Astrocyte (in vitro differentiated cells and primary cell): ENCODE results near the gene JAM3. TPM values are rescaled to one million over a fixed set of nuclear protein-coding genes. Genes with fewer than 3 reads are reported as not detected.
"Not testable (repeated sequence)": the region's sequence is repeated elsewhere in the genome, so short reads cannot be mapped to it uniquely, and the experiment has no call there.

Experiments used
- DNase-seq: peaks from one replicate; pipeline ENCODE4 v3.0.0-alpha.2; 2010; ENCODE audit warnings: low read depth
- FAIRE-seq: peaks from 2 replicates; lab custom pipeline; 2011; peaks lifted over from hg19 to GRCh38; lab: Jason Lieb, UNC
- H2AFZ ChIP-seq: 2 replicates; pipeline ENCODE4 v1.6.0; 2012; ENCODE audit warnings: low read depth, low read length, inconsistent platforms
- H3K27ac ChIP-seq: 2 replicates; pipeline ENCODE4 v1.5.1; 2011; ENCODE audit warnings: low read depth, low read length, inconsistent platforms
- H3K27me3 ChIP-seq: 2 replicates; pipeline ENCODE4 v1.6.0; 2011; ENCODE audit warnings: low read length, inconsistent platforms; ENCODE audit not compliant: insufficient read depth
- H3K36me3 ChIP-seq: 2 replicates; pipeline ENCODE4 v1.5.1; 2011; ENCODE audit warnings: low read length, inconsistent platforms; ENCODE audit not compliant: insufficient read depth
- H3K4me1 ChIP-seq: 2 replicates; pipeline ENCODE4 v1.5.1; 2011; ENCODE audit warnings: low read length, inconsistent platforms; ENCODE audit not compliant: insufficient read depth
- H3K4me2 ChIP-seq: 2 replicates; pipeline ENCODE4 v1.6.0; 2012; ENCODE audit warnings: low read length, inconsistent platforms
- H3K4me3 ChIP-seq: 2 replicates; pipeline ENCODE4 v1.5.1; 2011; ENCODE audit warnings: low read depth, mild to moderate bottlenecking, low read length, inconsistent platforms; ENCODE audit not compliant: insufficient read depth
- H3K79me2 ChIP-seq: 2 replicates; pipeline ENCODE4 v1.6.0; 2012; ENCODE audit warnings: mild to moderate bottlenecking, low read length, inconsistent platforms; ENCODE audit not compliant: insufficient read depth
- H3K9ac ChIP-seq: 2 replicates; pipeline ENCODE4 v1.6.0; 2012; ENCODE audit warnings: mild to moderate bottlenecking, low read length, inconsistent platforms
- H3K9me3 ChIP-seq: 2 replicates; pipeline ENCODE4 v1.5.1; 2012; ENCODE audit warnings: low read depth, mild to moderate bottlenecking, low read length, inconsistent platforms; ENCODE audit not compliant: insufficient read depth
- H4K20me1 ChIP-seq: 2 replicates; pipeline ENCODE4 v1.6.0; 2012; ENCODE audit warnings: low read length, inconsistent platforms; ENCODE audit not compliant: insufficient read depth
- H3K27ac Mint-ChIP-seq: one replicate; pipeline ENCODE4 v1.8.0; 2021; ENCODE audit warnings: mild to moderate bottlenecking, mixed read lengths; ENCODE audit not compliant: unreplicated experiment
- H3K27me3 Mint-ChIP-seq: one replicate; pipeline ENCODE4 v1.8.0; 2021; ENCODE audit warnings: low read depth, mixed read lengths; ENCODE audit not compliant: unreplicated experiment
- H3K36me3 Mint-ChIP-seq: one replicate; pipeline ENCODE4 v1.8.0; 2021; ENCODE audit warnings: low read depth, mixed read lengths; ENCODE audit not compliant: unreplicated experiment
- H3K4me1 Mint-ChIP-seq: one replicate; pipeline ENCODE4 v1.8.0; 2021; ENCODE audit warnings: low read depth, mixed read lengths; ENCODE audit not compliant: unreplicated experiment
- H3K4me3 Mint-ChIP-seq: one replicate; pipeline ENCODE4 v1.8.0; 2021; ENCODE audit warnings: mild to moderate bottlenecking, moderate library complexity, mixed read lengths; ENCODE audit not compliant: unreplicated experiment
- H3K9me3 Mint-ChIP-seq: one replicate; pipeline ENCODE4 v1.8.0; 2021; ENCODE audit warnings: mild to moderate bottlenecking, mixed read lengths; ENCODE audit not compliant: unreplicated experiment
- CTCF ChIP-seq: IDR thresholded peaks from 2 replicates; pipeline ENCODE4 v1.5.1; 2011; ENCODE audit warnings: low read depth, mild to moderate bottlenecking, inconsistent platforms, low read length, moderate library complexity; ENCODE audit not compliant: insufficient read depth
- EZH2 ChIP-seq: IDR thresholded peaks from 2 replicates; pipeline ENCODE4 v1.6.1; 2012; ENCODE audit warnings: mild to moderate bottlenecking, low read length, inconsistent platforms; ENCODE audit not compliant: insufficient read depth
- total RNA-seq: library from RNA; stranded (reverse); gene quantifications from 2 replicates; pipeline ENCODE4 v1.2.1, GENCODE V29; 2021

The JAM3 gene
- total RNA-seq, 1 donor from 2014 or later: 88.3 TPM

- no peak overlapping the region for H3K4me3 Mint-ChIP-seq
These were observed 17.5 kb downstream of the JAM3 start for GRCh38 chr11:134086376-134086775.

GRCh38 chr11:134092006-134092405 lies 23.1 kb downstream of the JAM3 start:
- not testable (repeated sequence) for H3K27me3 Mint-ChIP-seq, FAIRE-seq, H3K4me3 ChIP-seq, H3K27ac ChIP-seq, H3K4me3 Mint-ChIP-seq, H2AFZ ChIP-seq, H3K36me3 Mint-ChIP-seq, H3K27ac Mint-ChIP-seq, H3K36me3 ChIP-seq, H3K9me3 Mint-ChIP-seq, H3K4me1 Mint-ChIP-seq, H3K4me1 ChIP-seq, H3K9ac ChIP-seq, H3K27me3 ChIP-seq, H3K9me3 ChIP-seq, H3K4me2 ChIP-seq, DNase-seq
- H3K79me2 ChIP-seq: peaks cover 35% of the 10 kb centered on the region
- H4K20me1 ChIP-seq: peaks cover 33% of the 10 kb centered on the region

More at GRCh38 chr11:134086376-134086775, 17.5 kb downstream of the JAM3 start:
- Mint-ChIP-seq H3K9me3 (peaks cover 2% of the 10 kb centered on the region), H3K27ac (no peak overlapping the region), H3K27me3 (no peaks in the 10 kb centered on the region), H3K4me1 (no peaks in the 10 kb centered on the region), H3K36me3 (peaks cover 3% of the 10 kb centered on the region)
- FAIRE-seq (no peak), DNase-seq (no peak)
- H3K27ac ChIP-seq: no peak overlapping the region
- no peaks in the 10 kb centered on the region for H3K9me3 ChIP-seq
- H3K9ac ChIP-seq: no peak overlapping the region
- H3K36me3 ChIP-seq: no peaks in the 10 kb centered on the region
- no peak overlapping the region for H3K4me3 ChIP-seq
- no peaks in the 10 kb centered on the region for H3K27me3 ChIP-seq
- no peak overlapping the region for H3K4me2 ChIP-seq
- no peaks in the 10 kb centered on the region for H3K4me1 ChIP-seq
- no peak overlapping the region for H2AFZ ChIP-seq
- H4K20me1 ChIP-seq: peaks cover 41% of the 10 kb centered on the region
- TF ChIP-seq EZH2: no peak
- TF ChIP-seq CTCF: no peak
- H3K79me2 ChIP-seq: peaks cover 76% of the 10 kb centered on the region

GRCh38 chr11:134097166-134097565 lies 28.3 kb downstream of the JAM3 start:
- Mint-ChIP-seq H3K9me3 (no peaks in the 10 kb centered on the region), H3K36me3 (no peaks in the 10 kb centered on the region), H3K4me3 (no peak overlapping the region), H3K27ac (no peak overlapping the region), H3K4me1 (peaks cover 20% of the 10 kb centered on the region), H3K27me3 (no peaks in the 10 kb centered on the region)
- Histone ChIP-seq H2AFZ (no peak overlapping the region), H3K4me1 (no peaks in the 10 kb centered on the region), H3K9me3 (no peaks in the 10 kb centered on the region), H3K4me2 (no peak overlapping the region), H4K20me1 (peaks cover 56% of the 10 kb centered on the region), H3K36me3 (no peaks in the 10 kb centered on the region), H3K9ac (no peak overlapping the region), H3K79me2 (peaks cover 37% of the 10 kb centered on the region), H3K27me3 (no peaks in the 10 kb centered on the region), H3K27ac (no peak overlapping the region), H3K4me3 (no peak overlapping the region)
- FAIRE-seq (no peak), DNase-seq (no peak)
- no peak for TF ChIP-seq CTCF
